ENCODE data around the gene TRIM68.

The TRIM68 gene

GRCh38 chr11:4611986-4612385, 4.0 kb upstream of the TRIM68 start:
- DNase-seq = no peak
- no peak overlapping the region for H3K27ac ChIP-seq
- TF ChIP-seq, protein P1, sequence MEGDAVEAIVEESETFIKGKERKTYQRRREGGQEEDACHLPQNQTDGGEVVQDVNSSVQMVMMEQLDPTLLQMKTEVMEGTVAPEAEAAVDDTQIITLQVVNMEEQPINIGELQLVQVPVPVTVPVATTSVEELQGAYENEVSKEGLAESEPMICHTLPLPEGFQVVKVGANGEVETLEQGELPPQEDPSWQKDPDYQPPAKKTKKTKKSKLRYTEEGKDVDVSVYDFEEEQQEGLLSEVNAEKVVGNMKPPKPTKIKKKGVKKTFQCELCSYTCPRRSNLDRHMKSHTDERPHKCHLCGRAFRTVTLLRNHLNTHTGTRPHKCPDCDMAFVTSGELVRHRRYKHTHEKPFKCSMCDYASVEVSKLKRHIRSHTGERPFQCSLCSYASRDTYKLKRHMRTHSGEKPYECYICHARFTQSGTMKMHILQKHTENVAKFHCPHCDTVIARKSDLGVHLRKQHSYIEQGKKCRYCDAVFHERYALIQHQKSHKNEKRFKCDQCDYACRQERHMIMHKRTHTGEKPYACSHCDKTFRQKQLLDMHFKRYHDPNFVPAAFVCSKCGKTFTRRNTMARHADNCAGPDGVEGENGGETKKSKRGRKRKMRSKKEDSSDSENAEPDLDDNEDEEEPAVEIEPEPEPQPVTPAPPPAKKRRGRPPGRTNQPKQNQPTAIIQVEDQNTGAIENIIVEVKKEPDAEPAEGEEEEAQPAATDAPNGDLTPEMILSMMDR (IDR thresholded peaks at IDR 0.05; ENCODE audit: low read depth, low read length) = no peak
- no peaks in the 10 kb centered on the region for H3K36me3 ChIP-seq
- H3K9me3 ChIP-seq (ENCODE audit: severe bottlenecking) = peaks cover 8% of the 10 kb centered on the region
- peaks cover 20% of the 10 kb centered on the region for H3K27me3 ChIP-seq (ENCODE audit: insufficient read depth, low read depth, severe bottlenecking)
- no peak overlapping the region for H3K4me3 ChIP-seq (ENCODE audit: low read depth, low read length)

DNA sequence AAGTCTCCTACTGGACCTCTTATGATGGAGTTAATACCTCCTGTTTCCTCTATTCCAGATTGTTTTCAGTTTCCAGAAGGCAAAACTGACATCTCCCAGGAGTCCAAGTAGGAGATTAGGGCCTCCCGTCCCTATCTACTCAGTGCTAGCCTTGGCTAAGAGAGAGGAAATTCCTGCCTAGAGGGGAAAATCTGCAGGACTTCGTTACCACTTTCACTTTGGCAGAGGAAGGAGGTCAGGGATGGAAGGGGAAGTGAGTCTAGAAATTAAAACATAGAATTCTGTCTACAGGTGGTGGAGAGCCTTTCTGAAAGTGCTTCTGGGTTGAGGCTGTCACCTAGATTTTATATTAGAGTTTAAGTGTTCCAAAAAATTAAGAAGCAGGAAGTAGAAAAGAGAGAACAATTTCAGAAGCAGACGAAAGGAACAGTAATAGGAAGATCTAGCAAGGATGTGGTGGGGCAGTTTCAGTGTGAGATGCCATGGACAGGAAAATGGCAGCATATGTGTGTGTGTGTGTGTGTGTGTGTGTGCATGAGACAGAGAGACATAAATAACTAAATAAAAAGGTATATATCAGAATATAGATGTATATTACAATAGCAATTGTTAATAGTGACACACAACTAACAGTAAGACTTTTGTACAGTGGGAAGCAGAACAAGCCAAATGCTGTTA, 2.4 kb upstream of the TRIM68 start:
- Histone ChIP-seq H3K4me3 (ENCODE audit: low read depth, low read length) (no peak overlapping the region), H3K36me3 (no peaks in the 10 kb centered on the region), H3K27ac (no peak overlapping the region), H3K27me3 (ENCODE audit: insufficient read depth, low read depth, severe bottlenecking) (peaks cover 13% of the 10 kb centered on the region), H3K9me3 (ENCODE audit: severe bottlenecking) (peaks cover 8% of the 10 kb centered on the region)
- TF ChIP-seq, protein P1 (IDR thresholded peaks at IDR 0.05; ENCODE audit: low read depth, low read length) = no peak
- no peak for DNase-seq

- TF ChIP-seq, protein P1 (IDR thresholded peaks at IDR 0.05; ENCODE audit: low read depth, low read length) = no peak
- Histone ChIP-seq H3K27ac (no peak overlapping the region), H3K9me3 (ENCODE audit: severe bottlenecking) (peaks cover 8% of the 10 kb centered on the region), H3K4me3 (ENCODE audit: low read depth, low read length) (peak overlapping the region; percentile 67), H3K36me3 (no peaks in the 10 kb centered on the region), H3K27me3 (ENCODE audit: insufficient read depth, low read depth, severe bottlenecking) (no peaks in the 10 kb centered on the region)
- DNase-seq = no peak
These were observed 935 bp downstream of the TRIM68 start for GRCh38 chr11:4607096-4607495.

- TF ChIP-seq, protein P1 (IDR thresholded peaks at IDR 0.05; ENCODE audit: low read depth, low read length) = no peak
- Histone ChIP-seq H3K36me3 (no peaks in the 10 kb centered on the region), H3K9me3 (ENCODE audit: severe bottlenecking) (peaks cover 8% of the 10 kb centered on the region), H3K27me3 (ENCODE audit: insufficient read depth, low read depth, severe bottlenecking) (no peaks in the 10 kb centered on the region), H3K27ac (no peak overlapping the region), H3K4me3 (ENCODE audit: low read depth, low read length) (no peak overlapping the region)
- no peak for DNase-seq
These were observed 1.6 kb downstream of the TRIM68 start for GRCh38 chr11:4606231-4607015.

DNA sequence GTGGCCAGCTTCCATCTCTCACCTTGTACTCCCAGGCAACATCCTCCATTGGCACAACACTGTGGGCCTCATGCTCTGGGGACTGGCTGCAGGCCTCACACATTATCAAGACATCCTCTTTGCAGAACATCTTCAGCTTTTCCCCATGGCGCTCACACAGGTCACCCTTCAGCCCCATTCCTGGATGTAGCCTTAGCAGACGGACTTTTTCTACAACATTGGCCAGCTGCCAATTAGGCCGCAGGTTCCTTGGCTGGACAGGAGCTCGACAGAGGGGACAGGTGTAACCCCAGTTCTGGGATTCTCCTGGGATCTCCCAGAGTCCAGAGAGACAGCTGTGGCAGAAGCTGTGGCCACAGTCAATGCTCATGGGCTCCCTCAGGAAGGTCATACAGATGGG, 3.0 kb downstream of the TRIM68 start:
- H3K27me3 ChIP-seq (ENCODE audit: insufficient read depth, low read depth, severe bottlenecking) = no peaks in the 10 kb centered on the region
- H3K27ac ChIP-seq = no peak overlapping the region
- no peak overlapping the region for H3K4me3 ChIP-seq (ENCODE audit: low read depth, low read length)
- DNase-seq = no peak
- H3K36me3 ChIP-seq = no peaks in the 10 kb centered on the region
- peaks cover 8% of the 10 kb centered on the region for H3K9me3 ChIP-seq (ENCODE audit: severe bottlenecking)
- TF ChIP-seq, protein P1 (IDR thresholded peaks at IDR 0.05; ENCODE audit: low read depth, low read length) = no peak
